OCI-LY3 (cell line): ENCODE measurements around the gene ZFR2.

Source experiments
- H2AFZ ChIP-seq: fragments of 200-600, 300-600 bp; shearing (Covaris generic); 2 replicates; pipeline ENCODE4 v1.6.0; 2014; ENCODE audit warnings: antibody characterized with exemption, low read depth, low read length
- H3K27ac ChIP-seq: fragments of 200-600, 300-600 bp; sonication (generic); 2 replicates; pipeline ENCODE4 v1.5.1; 2014; ENCODE audit warnings: mild to moderate bottlenecking, low read length, moderate library complexity, mixed read lengths
- H3K27me3 ChIP-seq: fragments of 200-600, 300-600 bp; sonication (generic); 2 replicates; pipeline ENCODE4 v1.6.1; 2014; ENCODE audit warnings: low read depth, low read length, mixed read lengths
- H3K36me3 ChIP-seq: fragments of 200-600, 300-600 bp; sonication (generic); replicated peaks from 2 replicates; pipeline ENCODE3; 2014; ENCODE audit warnings: low read depth, low read length, mixed read lengths
- H3K4me1 ChIP-seq: fragments of 300-600, 200-600 bp; sonication (generic); 2 replicates; pipeline ENCODE4 v1.6.1; 2014; ENCODE audit warnings: low read length, mixed read lengths
- H3K4me2 ChIP-seq: fragments of 200-600, 300-600 bp; sonication (generic); 2 replicates; pipeline ENCODE4 v1.6.1; 2014; ENCODE audit warnings: low read length, mixed read lengths
- H3K4me3 ChIP-seq: fragments of 300-600, 200-600 bp; sonication (generic); 2 replicates; pipeline ENCODE4 v1.5.1; 2014; ENCODE audit warnings: antibody characterized with exemption, mild to moderate bottlenecking, low read length, moderate library complexity
- H3K79me2 ChIP-seq: fragments of 300-600, 200-600 bp; shearing (Covaris generic); 2 replicates; pipeline ENCODE4 v1.6.1; 2014; ENCODE audit warnings: mild to moderate bottlenecking, low read length, mixed read lengths
- H3K9ac ChIP-seq: fragments of 300-600, 200-600 bp; shearing (Covaris generic); 2 replicates; pipeline ENCODE4 v1.6.0; 2014; ENCODE audit warnings: mild to moderate bottlenecking, low read length, moderate library complexity
- H3K9me3 ChIP-seq: fragments of 200-600, 300-600 bp; shearing (Covaris generic); 2 replicates; pipeline ENCODE4 v1.6.1; 2014; ENCODE audit warnings: low read length, mixed read lengths; ENCODE audit not compliant: insufficient read depth
- H4K20me1 ChIP-seq: fragments of 200-600, 300-600 bp; sonication (generic); 2 replicates; pipeline ENCODE4 v1.6.1; 2016; ENCODE audit warnings: low read length, mixed read lengths; ENCODE audit not compliant: insufficient read depth
- EZH2phosphoT487 ChIP-seq: fragments of 200-600 bp; shearing (Covaris generic); IDR thresholded peaks from 2 replicates; pipeline ENCODE4 v1.6.1; 2018; ENCODE audit warnings: antibody characterized with exemption, mixed run types, low read depth
- TF ChIP-seq, protein P1 (sequence below): fragments of 200-600, 300-600 bp; sonication (generic); IDR thresholded peaks from 2 replicates; pipeline ENCODE4 v1.5.1; 2014; ENCODE audit warnings: antibody characterized with exemption, low read length, low read depth

Gene ZFR2

DNA sequence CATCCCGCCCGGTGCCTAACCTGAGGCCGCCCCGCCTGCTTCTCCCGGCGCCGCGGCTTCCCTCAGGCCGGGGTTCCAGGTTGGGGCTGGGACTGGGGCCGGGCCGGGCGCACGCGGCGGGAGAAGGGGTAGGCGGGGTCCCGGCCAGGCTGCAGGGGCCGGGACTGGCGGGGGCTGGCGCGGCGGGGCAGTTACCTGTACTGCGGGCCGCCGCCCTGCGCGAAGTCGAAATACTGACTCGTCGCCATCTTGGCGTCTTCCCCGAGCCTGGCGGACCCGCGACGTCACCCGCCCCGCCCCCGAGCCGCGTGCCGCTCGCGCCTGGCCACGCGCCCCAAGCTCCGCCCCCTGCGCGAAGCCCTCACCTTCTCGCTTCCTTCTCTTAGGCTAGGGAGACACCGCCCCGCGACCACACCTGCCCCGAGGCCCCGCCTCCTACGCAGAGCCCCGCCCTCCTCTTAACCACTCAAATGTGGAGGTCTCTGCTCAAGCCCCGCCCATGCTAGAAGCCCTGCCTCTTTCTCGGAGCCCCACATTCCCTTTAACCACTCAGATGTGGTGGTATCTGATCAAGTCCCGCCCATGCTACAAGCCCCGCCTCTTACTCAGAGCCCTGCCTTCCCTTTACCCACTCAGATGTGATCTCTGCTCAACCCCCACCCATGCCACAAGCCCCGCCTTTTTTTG is at the start of gene ZFR2:
TSS of gene ZFR2 (minus strand) at position 269 of the 687 bp plus-strand sequence. CDS start at position 248, 21 bp downstream.
- H3K9me3 ChIP-seq = no peaks in the 10 kb centered on the region
- no peak within 1 kb of the TSS for H3K27ac ChIP-seq
- H3K4me2 ChIP-seq = no peak within 1 kb of the TSS
- no peak within 1 kb of the TSS for H2AFZ ChIP-seq
- H3K4me1 ChIP-seq = no peaks in the 10 kb centered on the region
- no peaks in the 10 kb centered on the region for H4K20me1 ChIP-seq
- H3K36me3 ChIP-seq = no peaks in the 10 kb centered on the region
- no peak for TF ChIP-seq EZH2phosphoT487
- TF ChIP-seq, protein P1, sequence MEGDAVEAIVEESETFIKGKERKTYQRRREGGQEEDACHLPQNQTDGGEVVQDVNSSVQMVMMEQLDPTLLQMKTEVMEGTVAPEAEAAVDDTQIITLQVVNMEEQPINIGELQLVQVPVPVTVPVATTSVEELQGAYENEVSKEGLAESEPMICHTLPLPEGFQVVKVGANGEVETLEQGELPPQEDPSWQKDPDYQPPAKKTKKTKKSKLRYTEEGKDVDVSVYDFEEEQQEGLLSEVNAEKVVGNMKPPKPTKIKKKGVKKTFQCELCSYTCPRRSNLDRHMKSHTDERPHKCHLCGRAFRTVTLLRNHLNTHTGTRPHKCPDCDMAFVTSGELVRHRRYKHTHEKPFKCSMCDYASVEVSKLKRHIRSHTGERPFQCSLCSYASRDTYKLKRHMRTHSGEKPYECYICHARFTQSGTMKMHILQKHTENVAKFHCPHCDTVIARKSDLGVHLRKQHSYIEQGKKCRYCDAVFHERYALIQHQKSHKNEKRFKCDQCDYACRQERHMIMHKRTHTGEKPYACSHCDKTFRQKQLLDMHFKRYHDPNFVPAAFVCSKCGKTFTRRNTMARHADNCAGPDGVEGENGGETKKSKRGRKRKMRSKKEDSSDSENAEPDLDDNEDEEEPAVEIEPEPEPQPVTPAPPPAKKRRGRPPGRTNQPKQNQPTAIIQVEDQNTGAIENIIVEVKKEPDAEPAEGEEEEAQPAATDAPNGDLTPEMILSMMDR = no peak
- no peaks in the 10 kb centered on the region for H3K79me2 ChIP-seq
- H3K9ac ChIP-seq = no peak within 1 kb of the TSS
- no peak within 1 kb of the TSS for H3K4me3 ChIP-seq
- peaks cover 17% of the 10 kb centered on the region for H3K27me3 ChIP-seq

DNA sequence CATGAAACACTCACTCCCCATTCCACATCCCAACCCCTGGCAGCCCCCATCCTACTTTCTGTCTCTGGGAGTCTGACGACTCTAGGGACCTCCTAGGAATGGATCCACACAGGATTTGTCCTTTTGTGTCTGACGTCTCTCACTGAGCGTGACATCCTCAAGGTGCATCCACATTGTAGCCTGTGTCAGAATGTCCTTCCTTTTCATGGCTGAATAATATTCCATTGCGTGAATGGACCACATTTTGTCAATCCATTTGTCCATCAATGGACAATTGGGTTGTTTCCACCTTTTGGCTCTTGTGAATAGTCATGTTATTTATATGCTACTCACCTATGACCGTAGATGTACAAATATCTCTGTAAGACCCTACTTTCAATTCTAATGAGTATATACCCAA is 47.2 kb upstream of the ZFR2 start:
- H3K9me3 ChIP-seq = no peaks in the 10 kb centered on the region
- no peak overlapping the region for H3K4me3 ChIP-seq
- TF ChIP-seq, protein P1 = no peak
- no peak for TF ChIP-seq EZH2phosphoT487
- no peaks in the 10 kb centered on the region for H3K27me3 ChIP-seq
- no peak overlapping the region for H3K27ac ChIP-seq
- no peaks in the 10 kb centered on the region for H4K20me1 ChIP-seq
- no peak overlapping the region for H2AFZ ChIP-seq
- H3K36me3 ChIP-seq = no peaks in the 10 kb centered on the region
- no peak overlapping the region for H3K4me2 ChIP-seq
- no peaks in the 10 kb centered on the region for H3K79me2 ChIP-seq
- no peak overlapping the region for H3K9ac ChIP-seq
- 0 out of 2 replicates have a peak, but pooled peaks cover 3% of the 10 kb centered on the region for H3K4me1 ChIP-seq

DNA sequence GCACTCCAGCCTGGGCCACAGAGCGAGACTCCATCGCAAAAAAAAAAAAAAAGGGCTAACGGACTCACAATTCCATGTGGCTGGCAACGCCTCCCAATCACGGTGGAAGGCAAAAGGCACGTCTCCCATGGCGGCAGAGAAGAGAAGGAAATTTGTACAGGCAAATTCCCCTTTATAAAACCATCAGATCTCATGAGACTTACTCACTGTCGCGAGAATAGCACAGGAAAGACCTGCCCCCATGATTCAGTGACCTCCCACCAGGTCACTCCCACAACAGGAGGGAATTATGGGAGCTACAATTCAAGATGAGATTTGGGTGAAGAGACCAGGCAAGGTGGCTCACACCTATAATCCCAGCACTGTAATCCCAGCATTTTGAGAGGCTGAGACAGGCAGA is 45.4 kb upstream of the ZFR2 start:
- Histone ChIP-seq H3K4me2 (no peak overlapping the region), H3K36me3 (no peaks in the 10 kb centered on the region), H3K79me2 (no peaks in the 10 kb centered on the region), H3K4me1 (0 out of 2 replicates have a peak, but pooled peaks cover 3% of the 10 kb centered on the region), H4K20me1 (no peaks in the 10 kb centered on the region), H2AFZ (no peak overlapping the region), H3K27ac (no peak overlapping the region), H3K9me3 (peaks cover 5% of the 10 kb centered on the region; the same call in 1 of the 2 replicates), H3K4me3 (no peak overlapping the region), H3K27me3 (no peaks in the 10 kb centered on the region), H3K9ac (no peak overlapping the region)
- no peak for TF ChIP-seq EZH2phosphoT487
- TF ChIP-seq, protein P1 = no peak

DNA sequence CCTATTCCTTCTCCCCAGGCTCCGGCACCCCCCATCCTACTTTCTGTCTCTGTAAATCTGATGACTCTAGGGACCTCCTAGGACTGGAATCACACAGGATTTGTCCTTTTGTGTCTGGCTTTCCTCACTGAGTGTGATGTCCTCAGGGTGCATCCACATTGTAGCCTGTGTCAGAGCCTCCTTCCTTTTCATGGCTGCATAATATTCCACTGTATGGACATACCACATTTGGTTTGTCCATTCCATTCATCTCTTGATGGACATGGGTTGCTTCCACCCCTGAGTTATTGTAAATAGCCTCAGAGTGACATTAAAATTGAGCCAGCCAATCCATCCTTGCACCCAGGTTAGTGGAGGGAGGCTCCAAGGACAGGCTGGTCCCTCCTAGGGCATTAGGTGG is 41.3 kb upstream of the ZFR2 start:
- H3K9me3 ChIP-seq = peaks cover 5% of the 10 kb centered on the region; the same call in 1 of the 2 replicates
- peaks cover 4% of the 10 kb centered on the region for H3K4me1 ChIP-seq
- H2AFZ ChIP-seq = no peak overlapping the region
- no peak overlapping the region for H3K4me3 ChIP-seq
- H3K79me2 ChIP-seq = no peaks in the 10 kb centered on the region
- no peaks in the 10 kb centered on the region for H3K27me3 ChIP-seq
- TF ChIP-seq EZH2phosphoT487 = no peak
- TF ChIP-seq, protein P1 = no peak
- no peak overlapping the region for H3K27ac ChIP-seq
- H3K36me3 ChIP-seq = no peaks in the 10 kb centered on the region
- H3K9ac ChIP-seq = no peak overlapping the region
- H3K4me2 ChIP-seq = no peak overlapping the region
- no peaks in the 10 kb centered on the region for H4K20me1 ChIP-seq
